Measurements from ENCODE around the gene HSPE1.
A peak's percentile ranks its signal among the peaks of the same experiment; 100 is the strongest.
"Not testable (repeated sequence)": the region's sequence is repeated elsewhere in the genome, so short reads cannot be mapped to it uniquely, and the experiment has no call there.

HSPE1 gene

DNA sequence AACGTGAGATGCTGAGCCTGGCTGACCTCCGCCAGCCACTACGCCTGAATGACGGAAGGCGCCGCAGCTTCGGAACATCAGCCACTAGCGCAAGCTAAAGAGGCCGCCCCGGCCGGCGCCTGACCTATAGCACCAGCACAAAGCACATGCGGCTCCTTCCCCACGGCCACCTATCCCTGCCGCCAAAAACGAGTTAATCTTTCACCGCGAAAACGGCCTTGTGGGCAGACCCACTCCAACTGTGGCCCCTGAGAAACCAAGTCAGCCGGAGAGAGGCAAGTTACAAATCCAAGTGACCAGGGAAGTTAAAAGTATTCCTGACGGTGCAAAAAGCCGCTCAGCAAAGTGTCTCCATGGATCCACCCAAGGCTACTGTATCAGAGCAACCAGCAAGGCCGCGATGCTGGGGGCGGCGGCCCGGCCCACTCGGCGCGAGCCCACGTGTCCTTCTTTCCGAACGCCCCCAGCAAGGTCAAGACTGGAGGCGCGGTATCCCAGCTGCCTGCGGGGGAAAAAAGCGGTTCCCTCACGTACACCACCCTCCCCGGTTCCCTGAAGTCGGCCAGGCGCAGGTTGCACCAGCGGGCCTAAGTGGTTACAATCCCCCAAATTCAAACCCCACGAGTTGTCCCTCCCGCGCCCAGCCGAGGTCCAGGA, 1.1 kb upstream of the HSPE1 start:
- peak; percentile 29 for DNase-seq

DNA sequence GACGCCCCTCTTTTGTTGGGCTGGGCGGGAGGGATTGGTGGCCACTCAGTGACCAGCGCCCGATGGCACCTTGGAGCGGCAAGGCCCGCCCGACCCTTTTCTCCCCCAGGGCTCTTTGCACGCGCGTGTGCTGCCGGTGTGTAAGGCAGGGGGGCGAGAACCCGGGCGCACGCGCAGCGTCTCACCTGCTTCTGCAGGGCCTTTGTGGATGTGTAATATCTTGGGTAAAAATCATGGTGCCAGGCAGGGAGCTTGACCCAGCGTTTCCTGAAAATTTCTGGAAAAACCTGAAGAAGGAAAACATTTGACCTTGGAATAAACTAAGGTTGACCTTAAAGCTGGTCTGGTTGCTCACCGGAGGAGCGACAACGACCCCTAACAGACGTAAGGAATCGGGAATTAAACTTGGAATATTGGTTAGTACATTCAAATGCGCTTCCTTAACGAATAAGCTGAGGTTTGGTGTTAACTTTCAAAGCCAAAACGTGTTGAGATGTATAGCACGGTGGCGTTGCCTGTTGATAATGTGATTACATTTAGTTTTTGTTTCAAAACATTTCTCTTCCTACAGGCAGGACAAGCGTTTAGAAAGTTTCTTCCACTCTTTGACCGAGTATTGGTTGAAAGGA, 438 bp downstream of the HSPE1 start:
- no peak for DNase-seq

- no peak for DNase-seq
These were observed 2.0 kb downstream of the HSPE1 start for GRCh38 chr2:197502201-197502600.

DNA sequence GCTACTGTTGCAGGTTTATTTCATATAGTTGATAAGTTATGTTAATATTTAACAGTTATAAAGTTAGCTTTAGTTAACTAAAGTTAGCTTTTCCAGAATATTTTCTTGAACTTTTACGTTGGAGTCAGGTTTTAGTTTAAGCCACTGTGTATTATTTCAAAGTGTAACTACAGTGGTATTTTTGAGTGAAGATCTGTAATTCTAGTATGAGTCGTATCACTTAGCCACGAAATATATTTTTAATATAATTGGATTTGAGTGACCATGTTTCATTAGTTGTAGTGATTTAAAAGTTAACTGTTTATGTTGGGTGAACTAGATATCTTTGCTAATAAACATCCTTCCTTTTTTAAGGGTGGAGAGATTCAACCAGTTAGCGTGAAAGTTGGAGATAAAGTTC, 2.5 kb downstream of the HSPE1 start:
- DNase-seq: no peak

DNA sequence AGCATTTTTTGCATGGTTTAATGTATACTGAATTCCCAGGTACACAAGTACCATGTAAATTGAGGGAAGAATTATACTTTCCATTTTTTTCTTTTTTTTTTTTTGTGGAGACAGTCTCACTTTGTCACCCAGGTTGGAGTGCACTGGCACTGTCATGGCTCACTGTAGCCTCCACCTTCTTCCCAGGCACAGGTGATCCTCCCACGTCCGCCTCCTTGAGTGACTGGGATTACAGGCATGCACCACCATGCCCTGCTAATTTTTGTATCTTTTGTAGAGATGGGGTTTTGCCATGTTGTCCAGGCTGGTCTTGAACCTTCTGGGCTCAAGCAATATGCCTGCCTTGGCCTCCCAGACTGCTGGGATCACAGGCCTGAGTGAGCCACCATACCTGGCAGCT, 3.8 kb downstream of the HSPE1 start:
- DNase-seq: no peak

- no peak for DNase-seq
These were observed 4.3 kb downstream of the HSPE1 start for GRCh38 chr2:197504512-197504911.

GRCh38 chr2:197506658-197507057, 6.5 kb downstream of the HSPE1 start:
- no peak for DNase-seq

DNA sequence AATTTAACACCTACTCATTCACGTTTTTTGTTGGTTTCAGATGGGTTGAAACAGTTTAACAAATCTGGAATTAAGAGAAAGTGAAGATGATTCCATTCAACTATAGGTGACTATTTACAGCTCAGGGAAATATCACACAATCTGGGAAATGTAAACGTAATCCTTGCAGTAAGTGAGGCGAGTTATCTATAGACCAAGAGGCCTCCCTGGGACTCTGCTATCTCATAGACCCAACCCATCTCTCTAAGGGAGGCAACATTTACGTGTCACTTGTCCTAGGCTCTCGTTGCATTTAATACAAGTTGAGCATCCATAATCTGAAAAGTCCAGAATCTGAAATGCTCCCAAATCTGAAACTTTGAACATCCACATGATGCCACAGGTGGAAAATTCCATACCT, 13.7 kb downstream of the HSPE1 start:
- DNase-seq: no peak

GRCh38 chr2:197514754-197515153, 14.6 kb downstream of the HSPE1 start:
- no peak for DNase-seq

DNA sequence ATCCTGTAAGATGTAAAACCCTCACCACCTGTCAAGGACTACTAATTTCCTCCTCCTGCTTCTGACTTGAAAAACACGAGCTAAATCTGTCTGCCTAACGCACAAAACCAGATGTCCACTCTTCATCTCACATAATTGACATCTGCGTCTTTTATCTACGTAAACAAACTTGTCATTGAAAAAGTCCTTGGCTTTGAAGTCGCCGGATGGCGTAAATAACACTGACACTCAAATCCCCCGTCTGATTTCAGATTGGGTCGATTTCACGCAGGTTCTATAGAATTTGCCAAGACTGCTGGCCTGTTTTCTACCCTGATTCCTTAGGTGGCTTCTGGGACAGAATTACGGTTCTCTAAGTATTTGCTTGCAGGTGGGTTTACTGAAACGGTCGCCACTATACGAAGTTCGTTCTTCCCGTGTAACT, 15.1 kb downstream of the HSPE1 start:
- no peak for DNase-seq

- peak; percentile 94 for DNase-seq
These were observed 15.7 kb downstream of the HSPE1 start, which contains the start of gene MOB4 for GRCh38 chr2:197515739-197516392. MOB4 (plus strand) TSS chr2:197516066; CDS start chr2:197516087, 21 bp downstream.

- DNase-seq: peak; percentile 10
These were observed 16.2 kb downstream of the HSPE1 start for GRCh38 chr2:197516393-197516761.

DNA sequence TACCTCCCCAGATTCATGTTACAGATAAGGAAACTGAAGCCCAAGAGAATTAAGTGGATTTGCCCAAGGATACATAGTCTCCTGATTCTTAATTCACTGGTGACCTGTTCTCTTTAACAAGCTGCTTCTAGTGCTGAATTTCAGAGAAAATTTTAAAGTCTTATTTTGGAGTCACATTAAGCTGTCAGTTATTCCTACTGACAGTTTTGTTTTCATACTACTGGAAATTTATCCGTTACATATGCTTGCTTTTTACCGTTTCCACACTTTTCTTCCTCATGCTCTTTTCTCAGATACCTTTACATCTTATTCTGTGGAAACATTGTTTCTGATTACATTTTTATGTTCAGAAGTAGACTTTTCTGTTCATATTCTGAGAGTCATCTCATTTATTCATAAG, 17.0 kb downstream of the HSPE1 start:
- no peak for DNase-seq

DNA sequence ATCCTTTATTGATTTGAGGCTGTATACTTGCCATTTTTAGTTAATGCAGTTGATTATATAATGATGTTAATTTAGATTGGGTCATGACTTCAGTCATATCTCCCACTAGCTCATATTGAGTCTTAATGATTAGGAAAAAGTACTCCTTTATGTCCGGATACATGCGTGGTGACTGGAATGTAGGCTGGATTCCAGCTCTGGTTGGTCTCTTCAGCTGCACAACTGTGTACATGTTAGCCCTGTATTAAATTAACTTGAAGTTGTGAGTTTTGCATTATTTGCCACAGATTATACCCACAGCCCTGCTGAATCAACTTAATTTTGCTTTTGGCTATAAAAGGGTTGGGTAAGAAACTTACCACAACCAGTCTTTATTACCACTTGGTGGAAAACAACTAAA, 38.2 kb downstream of the HSPE1 start:
- peak; percentile 28 for DNase-seq

- no peak for DNase-seq
These were observed 39.6 kb downstream of the HSPE1 start for GRCh38 chr2:197539734-197540133.

GRCh38 chr2:197543206-197543605, 43.0 kb downstream of the HSPE1 start:
- no peak for DNase-seq

DNA sequence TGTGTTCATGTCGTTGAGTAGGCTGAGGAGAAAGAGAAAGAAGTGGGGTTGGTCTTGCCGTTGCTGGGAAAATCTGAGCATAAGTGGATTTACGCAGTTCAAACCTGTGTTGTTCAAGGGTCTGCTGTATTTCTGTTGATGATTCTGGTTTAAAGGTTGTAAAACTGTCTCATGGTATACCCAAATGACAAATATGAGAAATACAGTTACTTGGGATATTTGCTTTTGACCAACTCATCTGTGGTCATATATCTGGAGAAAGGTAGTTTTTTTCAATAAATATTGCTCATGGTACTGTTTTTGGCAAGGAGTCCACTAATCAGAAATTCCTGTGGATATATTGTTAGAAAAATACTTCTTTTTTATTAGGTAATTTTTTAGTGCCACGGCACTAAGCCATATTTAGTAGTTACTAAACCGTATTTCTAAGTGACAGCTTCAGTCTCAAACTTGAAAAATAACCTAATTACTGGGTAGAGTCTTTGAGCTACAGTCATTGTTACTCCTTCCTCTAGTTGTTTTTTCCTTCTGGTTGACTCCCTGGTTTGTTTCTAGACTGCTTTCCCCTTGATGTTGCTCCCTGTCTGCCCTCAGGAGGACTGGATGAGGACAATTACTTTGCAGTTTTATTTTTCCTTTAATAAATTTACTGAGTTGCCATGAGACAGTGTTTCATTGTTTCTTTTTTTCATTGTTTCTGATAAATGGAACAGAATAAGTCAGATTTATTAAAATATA, 47.2 kb downstream of the HSPE1 start:
- DNase-seq: no peak

- no peak for DNase-seq
These were observed 48.4 kb downstream of the HSPE1 start for GRCh38 chr2:197548582-197548981.

GRCh38 chr2:197551260-197551659, 51.1 kb downstream of the HSPE1 start:
- DNase-seq: not testable (repeated sequence)
